GM18861 (cell line): ENCODE data around the gene TOR1B.
"Not testable (repeated sequence)": the region's sequence is repeated elsewhere in the genome, so short reads cannot be mapped to it uniquely, and the experiment has no call there.

ENCODE experiments used
- ATAC-seq: cut with Tn5 transposase; IDR thresholded peaks from one replicate; pipeline ENCODE4 v1.9.1; 2021; ENCODE audit not compliant: unreplicated experiment

Gene TOR1B

DNA sequence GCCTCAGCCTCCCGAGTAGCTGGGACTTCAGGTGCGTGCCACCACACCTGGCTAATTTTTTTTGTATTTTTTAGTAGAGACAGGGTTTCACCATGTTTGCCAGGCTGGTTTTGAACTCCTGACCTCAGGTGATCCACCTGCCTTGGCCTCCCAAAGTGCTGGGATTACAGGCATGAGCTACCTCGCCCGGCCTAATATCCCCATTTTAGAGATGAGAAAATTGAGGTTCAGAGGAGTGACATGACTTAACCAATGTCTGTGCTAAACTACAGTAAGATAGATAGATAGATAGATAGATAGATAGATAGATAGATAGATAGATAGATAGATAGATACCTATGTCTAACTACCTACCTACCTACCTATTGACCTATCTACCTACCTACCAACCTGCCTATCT is 26.9 kb upstream of the TOR1B start:
- not testable (repeated sequence) for ATAC-seq

DNA sequence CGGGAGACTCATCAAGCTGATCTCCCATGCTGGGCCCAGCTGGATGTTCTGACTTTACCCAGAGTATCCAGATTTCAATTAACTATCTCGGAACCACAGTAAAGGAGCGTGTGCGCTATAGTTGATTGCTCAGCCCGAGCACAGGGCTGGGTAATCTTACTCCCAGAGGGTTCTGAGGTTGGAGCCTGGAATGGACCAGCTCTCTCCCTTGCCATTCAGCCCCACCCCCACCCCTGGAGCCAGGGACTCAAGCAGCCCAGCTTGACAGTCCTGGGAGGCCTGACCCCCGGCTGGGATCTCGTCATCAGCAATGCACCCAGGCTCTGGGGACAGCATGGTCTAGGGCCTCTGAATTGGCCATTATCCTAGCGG is 26.4 kb upstream of the TOR1B start:
- ATAC-seq = no peak

DNA sequence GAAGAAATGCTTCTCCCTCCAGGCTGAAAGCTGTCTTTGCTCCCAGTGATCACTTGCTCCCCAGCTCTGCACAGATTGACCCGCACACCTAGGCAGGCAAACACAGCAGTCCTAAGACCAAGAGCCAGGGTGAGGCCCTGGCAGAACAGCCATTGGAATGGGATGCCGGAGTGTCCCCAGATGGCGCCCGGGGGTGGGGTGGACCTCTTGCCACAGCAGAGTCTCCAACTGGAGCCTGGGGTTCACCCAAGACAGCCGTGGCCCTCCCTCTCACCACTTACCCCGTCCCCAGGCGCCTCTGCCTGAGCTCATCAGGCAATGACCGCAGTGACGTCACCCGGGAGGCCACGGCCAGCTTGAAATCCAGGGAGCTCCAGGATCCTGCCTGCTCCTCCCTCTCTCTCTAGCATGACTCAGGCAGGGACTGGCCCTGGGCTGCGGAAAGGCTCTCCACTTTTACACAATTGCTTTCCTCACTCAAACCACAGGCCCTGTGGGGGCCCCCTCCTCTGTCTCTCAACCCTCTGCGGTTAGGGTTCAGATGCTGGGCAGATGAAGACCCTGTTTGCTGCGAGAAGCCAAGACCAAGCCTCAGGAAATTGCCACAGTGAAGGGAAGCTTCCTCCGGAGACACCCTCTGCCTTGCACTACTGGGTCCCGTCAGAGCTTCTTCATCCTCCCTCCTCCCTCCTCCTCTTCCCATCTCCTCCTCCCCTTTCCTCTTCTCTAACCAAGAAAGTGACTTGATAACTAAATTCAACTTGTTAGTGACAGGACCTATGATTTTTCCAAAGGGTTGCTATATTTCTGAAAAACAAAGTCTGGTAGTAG is 25.8 kb upstream of the TOR1B start:
- ATAC-seq = no peak

DNA sequence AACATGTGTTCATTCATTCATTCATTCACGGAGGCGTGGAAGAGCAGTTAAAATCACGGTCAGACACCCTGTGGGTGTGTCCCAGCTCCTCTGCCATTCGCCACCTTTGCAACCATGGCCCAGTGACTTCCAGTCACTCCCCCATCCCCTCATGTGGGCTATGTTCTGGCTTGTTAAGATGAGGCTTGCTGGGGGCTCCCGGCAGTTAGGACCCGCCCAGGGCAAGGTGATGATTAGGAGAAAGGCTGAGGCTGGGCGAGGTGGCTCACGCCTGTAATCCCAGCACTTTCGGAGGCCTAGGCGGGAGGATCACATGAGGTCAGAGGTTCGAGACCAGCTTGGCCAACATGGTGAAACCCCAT is 25.2 kb upstream of the TOR1B start:
- no peak for ATAC-seq

DNA sequence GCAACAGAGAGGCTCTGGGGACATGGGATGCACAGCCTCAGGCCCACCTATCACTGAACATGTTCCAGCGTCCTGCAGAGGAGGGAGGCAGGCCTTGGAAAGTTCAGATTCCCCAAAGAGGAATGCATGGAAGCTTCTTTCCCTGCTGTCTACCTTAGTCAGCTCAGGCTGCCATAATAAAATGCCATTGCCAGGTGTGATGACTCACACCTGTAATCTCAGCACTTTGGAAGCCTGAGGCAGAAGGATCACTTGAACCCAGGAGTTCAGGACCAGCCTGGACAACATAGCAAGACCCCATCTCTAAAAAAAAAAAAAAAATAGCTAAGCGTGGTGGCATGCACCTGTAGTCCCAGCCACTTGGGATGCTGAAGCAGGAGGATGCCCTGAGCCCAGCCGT is 24.5 kb upstream of the TOR1B start:
- no peak for ATAC-seq

DNA sequence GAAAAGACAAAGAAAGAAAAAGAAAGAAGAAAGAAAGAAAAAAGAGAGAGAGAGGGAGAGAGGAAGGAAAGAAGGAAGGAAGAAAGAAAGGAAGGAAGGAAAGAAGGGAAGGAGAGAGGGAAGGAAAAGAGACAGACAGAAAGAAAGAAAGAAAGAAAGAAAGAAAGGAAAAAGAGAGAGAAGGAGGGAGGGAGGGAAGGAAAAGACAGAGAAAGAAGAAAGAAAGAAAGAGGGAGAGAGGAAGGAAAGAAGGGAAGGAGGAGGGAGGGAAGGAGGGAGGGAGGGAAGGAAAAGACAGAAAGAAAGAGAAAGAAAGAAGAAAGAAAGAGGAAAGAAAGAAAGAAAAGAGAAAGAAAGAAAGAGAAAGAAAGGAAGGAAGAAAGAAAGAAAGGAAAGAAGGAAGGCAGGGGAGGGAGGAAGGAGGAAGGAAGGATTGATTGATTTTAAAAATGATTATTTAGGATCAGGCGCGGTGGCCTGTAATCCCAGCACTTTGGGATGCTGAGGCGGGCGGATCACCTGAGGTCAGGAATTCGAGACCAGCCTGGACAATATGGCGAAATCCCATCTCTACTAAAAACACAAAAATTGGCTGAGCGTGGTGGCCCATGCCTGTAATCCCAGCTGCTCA is 23.3 kb upstream of the TOR1B start:
- no peak for ATAC-seq

DNA sequence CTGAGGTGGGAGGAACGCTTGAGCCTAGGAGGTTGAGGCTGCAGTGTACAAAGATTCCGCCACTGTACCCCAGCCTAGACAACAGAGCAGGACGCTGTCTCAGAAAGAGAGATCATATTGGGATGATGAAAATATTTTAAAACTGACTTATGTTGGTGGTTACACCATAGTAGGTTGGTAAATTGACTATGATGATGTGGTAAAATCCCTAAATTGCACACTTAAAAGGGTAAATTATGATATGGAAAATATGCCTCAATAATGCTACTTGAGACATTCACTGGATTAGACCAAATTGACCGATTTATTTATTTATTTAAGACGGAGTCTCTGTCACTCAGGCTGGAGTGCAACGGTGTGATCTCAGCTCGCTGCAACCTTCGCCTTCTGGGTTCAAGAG is 21.9 kb upstream of the TOR1B start:
- ATAC-seq = no peak

DNA sequence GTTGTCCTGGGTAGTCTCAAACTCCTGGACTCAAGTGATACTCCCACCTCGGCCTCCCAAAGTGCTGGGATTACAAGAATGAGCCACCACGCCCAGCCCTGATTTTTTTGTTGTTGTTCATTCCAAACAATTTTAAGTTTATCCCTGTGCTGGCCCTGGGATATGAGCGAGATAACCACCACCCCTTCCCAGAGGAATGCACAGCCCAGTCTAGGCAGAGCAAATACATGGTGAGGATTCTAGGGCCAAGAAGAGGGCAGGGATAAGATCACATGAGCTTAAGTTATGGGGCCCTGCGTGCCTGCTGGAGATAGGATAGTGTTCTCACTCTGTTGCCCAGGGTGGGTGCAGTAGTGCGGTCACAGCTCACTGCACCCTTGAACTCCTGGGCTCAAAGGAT is 21.0 kb upstream of the TOR1B start:
- no peak for ATAC-seq

DNA sequence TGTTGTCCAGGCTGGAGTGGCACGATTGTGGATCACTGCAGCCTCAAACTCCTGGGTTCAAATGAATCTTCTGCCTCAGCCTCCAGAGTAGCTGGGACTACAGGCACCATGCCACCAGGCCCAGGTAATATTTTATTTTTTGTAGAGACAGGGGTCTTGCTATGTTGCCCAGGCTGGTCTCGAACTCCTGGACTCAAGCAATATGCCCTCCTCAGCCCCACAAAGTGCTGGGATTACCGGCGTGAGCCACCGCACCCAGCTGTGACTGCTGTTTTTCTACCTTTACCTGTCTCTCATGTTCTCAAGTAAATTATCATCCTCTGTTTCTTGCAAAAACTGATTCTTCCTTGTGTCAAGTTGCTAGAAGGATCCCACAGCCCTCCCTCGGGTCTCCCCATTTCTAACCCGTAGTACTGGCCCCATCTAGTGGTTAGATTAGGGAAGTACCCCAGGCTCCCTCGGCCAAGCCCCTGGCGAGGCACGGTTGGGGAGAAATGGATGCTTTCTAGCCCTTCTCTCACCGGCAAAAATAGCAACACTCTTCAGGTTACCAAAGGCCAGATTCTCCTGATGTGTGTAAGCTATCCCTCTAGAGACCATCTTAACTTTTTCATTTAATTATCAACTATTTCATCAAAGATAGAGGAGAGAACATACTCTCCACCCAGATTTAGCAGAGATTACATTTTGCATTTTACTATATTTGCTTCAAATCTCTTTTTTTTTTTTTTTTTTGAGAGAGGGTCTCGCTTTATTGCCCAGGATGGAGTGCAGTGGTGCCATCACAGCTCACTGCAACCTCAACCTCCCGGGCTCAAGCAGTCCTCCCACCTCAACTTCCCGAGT is 19.2 kb upstream of the TOR1B start:
- no peak for ATAC-seq

DNA sequence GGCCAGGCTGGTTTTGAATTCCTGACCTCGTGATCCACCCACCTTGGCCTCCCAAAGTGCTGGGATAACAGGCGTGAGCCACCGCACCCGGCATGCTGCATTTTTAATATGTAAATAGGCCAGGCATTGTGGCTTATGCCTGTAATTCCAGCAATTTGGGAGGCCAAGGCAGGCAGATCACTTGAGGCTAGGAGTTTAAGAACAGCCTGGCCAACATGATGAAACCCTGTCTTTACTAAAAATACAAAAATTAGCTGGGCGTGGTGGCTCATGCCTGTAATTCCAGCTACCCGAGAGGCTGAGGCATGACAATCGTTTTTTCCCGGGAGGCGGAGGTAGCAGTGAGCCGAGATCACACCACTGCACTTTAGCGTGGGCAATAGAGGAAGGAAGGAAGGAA is 18.0 kb upstream of the TOR1B start:
- not testable (repeated sequence) for ATAC-seq

DNA sequence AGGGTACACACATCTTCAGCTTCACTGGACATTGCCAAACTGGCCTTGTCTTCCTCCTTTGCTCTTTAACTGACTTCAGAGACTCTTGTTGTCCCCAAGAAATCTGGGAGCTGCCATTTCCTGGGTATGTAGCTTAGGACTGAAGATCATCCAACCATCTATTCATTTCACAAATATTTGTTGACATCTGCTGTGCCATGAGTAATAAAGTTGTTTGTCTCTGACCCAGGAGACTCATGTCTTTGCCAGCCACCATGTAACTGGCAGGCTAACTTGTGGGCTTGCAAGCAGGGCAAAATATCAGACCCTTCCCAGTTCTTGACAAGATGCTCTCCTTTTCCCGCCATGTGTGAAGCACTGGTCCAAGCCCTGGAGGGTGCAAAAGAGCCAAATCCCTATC is 17.1 kb upstream of the TOR1B start:
- no peak for ATAC-seq

DNA sequence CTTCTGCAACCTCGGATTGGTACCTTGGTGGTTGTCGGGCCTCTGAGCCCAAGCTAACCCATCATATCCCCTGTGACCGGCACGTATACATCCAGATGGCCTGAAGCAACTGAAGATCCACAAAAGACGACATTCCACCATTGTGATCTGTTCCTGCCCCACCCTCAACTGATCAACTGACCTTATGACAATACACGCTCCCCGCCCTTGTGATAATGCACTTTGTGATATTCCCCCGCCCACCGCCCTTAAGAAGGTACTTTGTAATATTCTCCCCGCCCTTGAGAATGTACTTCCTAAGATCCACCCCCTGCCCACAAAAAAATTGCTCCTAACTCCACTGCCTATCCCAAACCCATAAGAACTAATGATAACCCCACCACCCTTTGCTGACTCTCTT is 16.5 kb upstream of the TOR1B start:
- ATAC-seq = no peak

DNA sequence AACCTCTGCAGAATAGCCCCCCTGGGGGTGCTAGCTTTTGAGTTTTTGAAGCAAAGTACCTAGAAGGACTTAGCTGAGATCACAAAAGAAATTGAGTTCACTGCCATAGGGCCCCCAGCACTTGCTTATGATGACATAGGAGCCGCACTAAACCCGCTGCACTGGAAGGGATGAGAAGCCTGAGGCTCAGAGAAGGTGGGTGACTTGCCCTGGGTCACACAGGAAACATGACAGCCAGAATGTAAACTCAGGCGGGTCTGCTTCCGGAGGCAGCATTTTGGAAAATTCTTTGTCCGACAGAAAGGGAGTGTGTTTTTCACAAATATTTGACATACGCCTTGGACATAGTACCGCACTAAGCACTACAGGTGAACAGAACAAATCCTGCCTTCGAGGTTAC is 8.4 kb upstream of the TOR1B start:
- no peak for ATAC-seq

DNA sequence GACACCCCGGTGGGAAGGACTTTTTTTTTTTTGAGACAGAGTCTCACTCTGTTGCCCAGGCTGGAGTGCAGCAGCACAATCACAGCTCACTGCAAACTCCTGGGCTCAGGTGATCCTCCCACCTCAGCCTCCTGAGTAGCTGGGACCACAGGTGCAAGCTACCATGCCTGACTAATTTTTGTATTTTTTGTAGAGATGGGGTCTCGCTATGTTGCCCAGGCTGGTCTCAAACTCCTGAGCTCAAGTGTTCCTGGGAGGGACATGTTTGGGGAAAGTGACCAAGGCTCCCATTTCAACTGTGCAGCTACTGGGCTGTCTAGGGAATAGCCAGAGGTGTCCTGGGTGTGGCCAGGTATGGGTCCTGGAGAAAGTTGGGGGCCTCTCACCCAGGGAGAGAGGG is 7.0 kb upstream of the TOR1B start:
- not testable (repeated sequence) for ATAC-seq

DNA sequence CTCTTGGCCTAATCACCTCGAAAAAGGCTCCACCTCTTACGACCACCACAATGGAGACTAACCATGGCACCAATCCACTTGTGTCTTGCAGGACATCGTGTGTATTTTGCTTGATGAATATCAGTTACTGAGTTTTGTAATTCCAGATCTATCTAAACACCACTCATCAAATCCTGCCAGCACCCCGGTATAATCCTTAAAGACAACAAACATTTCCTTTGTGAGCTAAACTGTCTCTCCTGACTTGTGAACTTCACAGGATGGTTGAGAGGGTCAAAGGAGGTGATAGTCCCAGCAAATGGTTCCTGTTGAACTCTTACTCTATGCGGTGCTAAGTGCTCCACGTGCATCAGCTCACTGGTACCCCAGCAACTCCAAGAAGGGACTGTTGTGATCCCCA is 4.0 kb upstream of the TOR1B start:
- ATAC-seq = no peak

DNA sequence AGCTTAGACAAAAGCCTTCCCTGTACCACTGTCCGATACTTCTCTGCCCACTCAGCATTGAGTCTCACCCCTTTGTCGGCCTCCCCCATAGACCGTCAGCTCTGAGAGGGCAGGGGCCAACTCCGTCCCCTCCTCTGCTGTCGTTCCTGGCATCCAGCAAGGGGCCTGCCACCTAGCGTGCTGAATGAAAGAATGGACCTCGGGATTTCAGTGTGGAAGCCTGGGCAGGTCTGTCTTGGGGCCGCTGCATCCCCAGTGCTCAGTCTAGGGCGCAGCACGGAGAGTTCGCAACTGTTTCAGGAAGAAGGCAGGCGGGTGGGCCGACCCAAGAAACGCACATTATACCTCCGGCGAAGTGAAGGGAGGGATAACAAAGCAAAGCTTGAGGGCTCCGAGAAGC is 1.5 kb upstream of the TOR1B start:
- no peak for ATAC-seq

DNA sequence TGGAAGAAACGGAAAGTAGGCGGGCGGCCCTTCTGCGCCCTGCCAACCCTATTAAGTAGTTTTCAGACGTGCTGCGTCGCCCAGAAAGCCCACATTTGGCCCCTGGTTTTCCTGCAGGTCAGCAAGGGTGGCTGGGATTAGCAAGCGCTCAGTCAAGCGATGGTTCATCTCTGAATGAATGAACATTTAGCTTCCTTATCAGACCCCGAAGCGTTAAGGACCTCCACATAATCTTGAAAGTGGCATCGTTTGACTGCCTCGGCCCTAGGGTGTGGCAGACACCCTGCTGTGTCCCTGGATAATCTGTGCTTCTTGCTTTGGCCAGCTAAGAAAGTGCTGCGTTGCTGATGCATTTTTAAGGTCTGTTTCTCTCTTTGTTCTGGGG is 684 bp downstream of the TOR1B start:
- ATAC-seq = no peak

DNA sequence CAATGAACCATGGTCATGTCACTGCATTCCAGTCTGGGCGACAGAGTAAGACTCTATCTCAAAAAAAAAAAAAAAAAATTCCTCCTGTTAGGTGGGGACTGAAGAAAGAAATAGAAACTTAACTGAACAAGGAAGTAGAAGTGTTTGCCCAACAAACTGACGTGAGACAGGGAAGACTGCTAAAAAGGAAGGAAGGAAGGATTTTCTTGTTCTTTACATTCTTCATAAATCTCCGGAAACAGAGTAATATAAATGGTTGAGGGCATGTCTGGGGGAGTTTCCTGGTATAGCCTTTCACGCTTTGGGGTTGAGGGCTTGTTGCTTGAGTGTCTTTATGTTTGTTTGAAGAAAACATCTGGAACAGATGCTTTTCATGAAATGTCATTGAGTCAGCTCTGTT is 3.1 kb downstream of the TOR1B start:
- no peak for ATAC-seq

DNA sequence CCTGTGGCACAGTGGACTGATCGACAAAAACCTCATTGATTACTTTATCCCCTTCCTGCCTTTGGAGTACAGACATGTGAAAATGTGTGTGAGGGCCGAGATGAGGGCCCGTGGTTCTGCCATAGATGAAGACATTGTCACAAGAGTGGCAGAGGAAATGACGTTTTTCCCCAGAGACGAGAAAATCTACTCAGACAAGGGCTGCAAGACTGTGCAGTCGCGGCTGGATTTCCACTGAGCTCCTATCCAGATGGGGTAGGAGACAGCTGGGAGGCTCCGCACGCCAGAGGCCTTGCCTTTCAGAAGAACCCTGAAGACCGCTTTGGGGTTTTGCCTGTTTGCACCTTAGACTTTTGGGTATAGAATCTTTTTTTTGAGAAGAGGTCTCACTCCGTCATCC is 6.4 kb downstream of the TOR1B start:
- ATAC-seq = no peak

DNA sequence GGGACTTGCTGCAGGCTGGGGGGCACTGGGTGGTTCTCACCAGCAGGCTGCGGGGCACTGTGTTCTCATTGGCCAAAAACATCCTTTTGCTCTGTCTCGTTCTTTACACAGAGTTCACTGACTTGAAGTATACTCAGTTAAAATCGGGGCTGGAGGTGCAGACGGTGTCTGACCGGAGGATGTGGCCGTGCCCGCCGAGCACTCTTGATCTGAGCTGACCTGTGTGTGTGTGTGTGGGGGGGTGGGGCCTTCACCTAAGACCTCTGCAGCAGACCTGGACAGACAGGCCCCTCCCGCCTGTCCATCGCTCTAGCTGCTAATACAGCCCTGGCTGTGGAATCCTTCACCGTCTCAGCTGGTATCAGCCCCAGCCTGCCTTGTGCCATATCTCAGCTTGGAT is 7.1 kb downstream of the TOR1B start:
- ATAC-seq = no peak

DNA sequence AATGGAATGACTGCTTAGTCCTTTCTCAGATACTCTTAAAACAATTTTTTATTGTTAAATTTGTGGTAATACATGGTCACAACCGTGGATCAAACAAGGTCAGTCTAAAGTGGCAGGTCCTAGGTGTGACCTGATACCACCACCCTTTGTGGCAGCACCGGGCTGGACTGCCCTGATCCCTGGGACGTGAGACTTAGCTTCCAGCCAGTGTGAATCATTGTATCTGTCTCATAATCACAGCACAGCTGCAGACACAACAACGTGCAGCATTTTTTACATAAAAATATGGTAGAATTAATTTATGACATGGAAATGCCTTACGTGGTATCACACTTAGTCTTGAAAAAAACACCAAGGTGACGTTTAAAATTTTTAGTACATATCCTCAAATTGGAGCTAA is 7.8 kb downstream of the TOR1B start:
- no peak for ATAC-seq

DNA sequence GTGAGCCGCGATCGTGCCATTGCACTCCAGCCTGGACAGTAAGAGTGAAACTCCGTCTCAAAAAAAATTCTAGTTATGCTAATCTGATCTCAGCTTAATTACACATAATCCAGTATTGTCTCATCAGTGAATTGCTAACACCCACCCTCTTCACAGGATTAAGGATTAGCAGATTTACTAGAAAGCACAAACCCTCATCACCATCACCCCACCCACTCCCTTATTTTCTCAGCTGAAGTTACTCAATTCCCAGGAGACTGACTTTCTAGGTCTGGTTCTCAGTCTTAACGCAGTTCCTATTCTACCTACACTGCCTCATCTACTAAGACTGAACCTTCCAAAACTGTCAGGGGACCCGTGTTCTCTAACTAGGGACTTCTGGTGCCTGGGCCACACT is 9.0 kb downstream of the TOR1B start:
- no peak for ATAC-seq
